OCI-LY3 (cell line): ENCODE data around the gene SCART1.

Experiments
- H2AFZ ChIP-seq: fragments of 200-600, 300-600 bp; shearing (Covaris generic); 2 replicates; pipeline ENCODE4 v1.6.0; 2014; ENCODE audit warnings: antibody characterized with exemption, low read depth, low read length
- H3K27ac ChIP-seq: fragments of 200-600, 300-600 bp; sonication (generic); 2 replicates; pipeline ENCODE4 v1.5.1; 2014; ENCODE audit warnings: mild to moderate bottlenecking, low read length, moderate library complexity, mixed read lengths
- H3K27me3 ChIP-seq: fragments of 200-600, 300-600 bp; sonication (generic); 2 replicates; pipeline ENCODE4 v1.6.1; 2014; ENCODE audit warnings: low read depth, low read length, mixed read lengths
- H3K36me3 ChIP-seq: fragments of 200-600, 300-600 bp; sonication (generic); replicated peaks from 2 replicates; pipeline ENCODE3; 2014; ENCODE audit warnings: low read depth, low read length, mixed read lengths
- H3K4me1 ChIP-seq: fragments of 300-600, 200-600 bp; sonication (generic); 2 replicates; pipeline ENCODE4 v1.6.1; 2014; ENCODE audit warnings: low read length, mixed read lengths
- H3K4me2 ChIP-seq: fragments of 200-600, 300-600 bp; sonication (generic); 2 replicates; pipeline ENCODE4 v1.6.1; 2014; ENCODE audit warnings: low read length, mixed read lengths
- H3K4me3 ChIP-seq: fragments of 300-600, 200-600 bp; sonication (generic); 2 replicates; pipeline ENCODE4 v1.5.1; 2014; ENCODE audit warnings: antibody characterized with exemption, mild to moderate bottlenecking, low read length, moderate library complexity
- H3K79me2 ChIP-seq: fragments of 300-600, 200-600 bp; shearing (Covaris generic); 2 replicates; pipeline ENCODE4 v1.6.1; 2014; ENCODE audit warnings: mild to moderate bottlenecking, low read length, mixed read lengths
- H3K9ac ChIP-seq: fragments of 300-600, 200-600 bp; shearing (Covaris generic); 2 replicates; pipeline ENCODE4 v1.6.0; 2014; ENCODE audit warnings: mild to moderate bottlenecking, low read length, moderate library complexity
- H3K9me3 ChIP-seq: fragments of 200-600, 300-600 bp; shearing (Covaris generic); 2 replicates; pipeline ENCODE4 v1.6.1; 2014; ENCODE audit warnings: low read length, mixed read lengths; ENCODE audit not compliant: insufficient read depth
- H4K20me1 ChIP-seq: fragments of 200-600, 300-600 bp; sonication (generic); 2 replicates; pipeline ENCODE4 v1.6.1; 2016; ENCODE audit warnings: low read length, mixed read lengths; ENCODE audit not compliant: insufficient read depth
- EZH2phosphoT487 ChIP-seq: fragments of 200-600 bp; shearing (Covaris generic); IDR thresholded peaks from 2 replicates; pipeline ENCODE4 v1.6.1; 2018; ENCODE audit warnings: antibody characterized with exemption, mixed run types, low read depth
- TF ChIP-seq, protein P1 (sequence below): fragments of 200-600, 300-600 bp; sonication (generic); IDR thresholded peaks from 2 replicates; pipeline ENCODE4 v1.5.1; 2014; ENCODE audit warnings: antibody characterized with exemption, low read length, low read depth

SCART1 gene

DNA sequence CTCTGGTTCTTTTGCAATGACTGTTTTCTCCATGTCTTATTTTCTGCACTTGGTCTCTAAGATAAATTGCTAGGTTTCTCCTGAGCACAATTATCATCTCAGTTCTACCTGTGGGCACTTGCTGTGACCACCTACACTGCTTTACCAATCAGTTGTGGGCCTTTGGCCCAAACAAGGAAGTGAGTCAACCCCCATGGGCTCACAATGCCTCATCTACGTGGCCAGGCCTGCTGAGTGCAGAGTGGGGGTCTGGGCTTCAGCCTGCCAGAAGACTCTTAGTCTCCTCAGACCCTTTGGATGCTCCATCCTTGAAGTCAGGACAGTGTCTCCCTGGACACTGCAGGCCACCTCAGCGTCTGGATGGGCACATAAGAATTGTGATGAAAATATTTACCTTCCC is 20.3 kb downstream of the SCART1 start:
- Histone ChIP-seq H3K4me1 (peaks cover 15% of the 10 kb centered on the region), H4K20me1 (no peaks in the 10 kb centered on the region), H3K9me3 (no peaks in the 10 kb centered on the region), H3K79me2 (no peaks in the 10 kb centered on the region), H3K4me2 (no peak overlapping the region), H3K27ac (no peak overlapping the region), H3K36me3 (no peaks in the 10 kb centered on the region), H3K4me3 (no peak overlapping the region), H3K9ac (no peak overlapping the region), H3K27me3 (no peaks in the 10 kb centered on the region), H2AFZ (0 out of 2 replicates have a peak overlapping the region, but pooled peaks have one; percentile 39)
- TF ChIP-seq, protein P1, sequence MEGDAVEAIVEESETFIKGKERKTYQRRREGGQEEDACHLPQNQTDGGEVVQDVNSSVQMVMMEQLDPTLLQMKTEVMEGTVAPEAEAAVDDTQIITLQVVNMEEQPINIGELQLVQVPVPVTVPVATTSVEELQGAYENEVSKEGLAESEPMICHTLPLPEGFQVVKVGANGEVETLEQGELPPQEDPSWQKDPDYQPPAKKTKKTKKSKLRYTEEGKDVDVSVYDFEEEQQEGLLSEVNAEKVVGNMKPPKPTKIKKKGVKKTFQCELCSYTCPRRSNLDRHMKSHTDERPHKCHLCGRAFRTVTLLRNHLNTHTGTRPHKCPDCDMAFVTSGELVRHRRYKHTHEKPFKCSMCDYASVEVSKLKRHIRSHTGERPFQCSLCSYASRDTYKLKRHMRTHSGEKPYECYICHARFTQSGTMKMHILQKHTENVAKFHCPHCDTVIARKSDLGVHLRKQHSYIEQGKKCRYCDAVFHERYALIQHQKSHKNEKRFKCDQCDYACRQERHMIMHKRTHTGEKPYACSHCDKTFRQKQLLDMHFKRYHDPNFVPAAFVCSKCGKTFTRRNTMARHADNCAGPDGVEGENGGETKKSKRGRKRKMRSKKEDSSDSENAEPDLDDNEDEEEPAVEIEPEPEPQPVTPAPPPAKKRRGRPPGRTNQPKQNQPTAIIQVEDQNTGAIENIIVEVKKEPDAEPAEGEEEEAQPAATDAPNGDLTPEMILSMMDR = no peak
- TF ChIP-seq EZH2phosphoT487 = no peak

DNA sequence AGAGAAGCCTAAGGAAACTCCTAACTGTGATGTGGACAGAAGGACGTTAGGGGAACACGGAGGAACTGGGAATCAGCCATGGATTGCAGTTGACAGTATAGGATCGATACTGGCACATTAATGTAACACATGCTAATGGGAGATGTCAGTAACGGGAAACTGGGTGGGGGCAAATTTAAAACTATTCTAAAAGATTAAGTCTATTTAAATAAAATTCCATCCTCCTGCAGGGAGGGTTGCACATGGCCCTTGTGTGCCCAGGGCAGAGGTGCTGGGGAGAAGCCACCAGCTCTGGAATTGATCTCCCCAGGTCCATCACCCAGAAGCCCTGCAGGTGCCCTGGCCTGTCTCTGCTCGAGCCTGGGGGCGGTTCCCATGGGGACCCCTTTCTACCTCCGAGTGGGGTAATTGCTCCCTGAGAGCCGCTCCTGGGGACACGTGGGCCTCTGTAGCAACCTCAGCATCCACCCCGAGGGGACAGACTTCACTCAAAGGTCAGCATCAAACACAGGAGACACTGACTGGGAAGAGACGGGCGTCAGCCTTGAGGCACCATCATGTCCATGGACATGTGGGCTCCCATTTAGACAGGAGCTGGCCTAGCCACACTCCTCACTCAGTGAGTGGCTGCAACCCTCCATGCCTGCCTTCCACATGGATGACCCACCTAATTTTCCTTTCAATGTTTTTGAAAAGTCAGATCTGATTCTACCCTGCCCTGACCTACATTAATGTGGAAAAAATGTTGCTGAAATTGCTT is 21.1 kb downstream of the SCART1 start:
- Histone ChIP-seq H3K4me1 (peaks cover 15% of the 10 kb centered on the region), H2AFZ (no peak overlapping the region), H3K9me3 (no peaks in the 10 kb centered on the region), H3K27ac (no peak overlapping the region), H3K79me2 (no peaks in the 10 kb centered on the region), H3K9ac (no peak overlapping the region), H3K4me3 (no peak overlapping the region), H3K27me3 (no peaks in the 10 kb centered on the region), H3K36me3 (no peaks in the 10 kb centered on the region), H3K4me2 (no peak overlapping the region), H4K20me1 (no peaks in the 10 kb centered on the region)
- TF ChIP-seq, protein P1 = no peak
- no peak for TF ChIP-seq EZH2phosphoT487

DNA sequence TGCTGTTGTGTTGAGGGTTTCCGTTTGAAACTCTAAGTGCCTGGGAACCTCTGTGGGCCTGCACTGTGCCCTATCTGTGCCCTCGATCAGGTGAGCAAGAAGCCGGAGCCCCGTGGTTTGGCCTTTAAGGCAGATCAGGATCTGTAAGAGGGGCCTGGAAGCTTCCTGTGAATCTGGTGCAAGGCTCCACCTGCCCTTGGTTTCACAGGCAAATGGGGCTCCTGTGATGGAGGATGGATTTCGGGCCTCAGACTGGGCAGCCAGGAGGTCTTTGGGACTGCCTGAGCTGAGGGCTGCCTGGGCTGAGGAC is 21.6 kb downstream of the SCART1 start:
- no peak overlapping the region for H2AFZ ChIP-seq

DNA sequence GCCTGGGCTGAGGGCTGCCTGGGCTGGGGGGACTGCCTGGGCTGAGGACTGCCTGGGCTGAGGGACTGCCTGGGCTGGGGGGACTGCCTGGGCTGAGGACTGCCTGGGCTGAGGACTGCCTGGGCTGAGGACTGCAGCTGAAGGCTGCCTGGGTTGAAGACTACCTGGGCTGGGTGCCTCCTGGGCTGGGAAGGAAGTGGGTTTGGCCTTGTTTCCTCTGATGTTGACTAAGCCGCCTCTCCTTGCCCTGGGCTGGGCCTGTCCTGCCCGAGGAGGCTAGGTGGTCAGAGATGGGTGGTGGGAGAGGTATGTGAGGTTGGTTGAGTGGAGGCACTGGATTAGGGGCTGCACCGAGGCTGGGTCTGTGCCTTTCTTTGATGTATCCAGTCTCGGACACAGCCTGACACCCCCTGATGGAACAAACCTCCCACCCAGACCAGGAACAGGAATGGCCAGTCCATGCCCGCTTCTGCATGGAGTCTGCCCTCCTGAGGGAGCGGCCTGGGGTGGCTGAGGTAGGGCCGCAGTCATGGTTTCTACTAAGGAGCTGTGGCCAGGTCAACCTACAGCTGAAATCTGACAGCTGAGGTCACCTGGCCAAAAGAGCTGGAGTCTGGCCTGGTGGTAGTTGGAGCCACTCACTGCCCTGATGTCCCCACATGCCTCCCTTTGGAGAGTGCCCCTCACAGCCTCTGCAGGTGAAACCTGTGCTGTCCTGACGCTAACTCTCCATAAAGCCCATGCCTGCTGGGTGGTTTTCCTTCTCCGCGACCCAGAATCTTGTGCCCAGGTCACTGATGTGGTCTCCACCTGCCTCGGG is 22.3 kb downstream of the SCART1 start:
- no peaks in the 10 kb centered on the region for H3K9me3 ChIP-seq
- H3K4me2 ChIP-seq = no peak overlapping the region
- no peaks in the 10 kb centered on the region for H3K36me3 ChIP-seq
- peaks cover 15% of the 10 kb centered on the region for H3K4me1 ChIP-seq
- H3K9ac ChIP-seq = no peak overlapping the region
- no peaks in the 10 kb centered on the region for H4K20me1 ChIP-seq
- no peak for TF ChIP-seq EZH2phosphoT487
- TF ChIP-seq, protein P1 = no peak
- no peak overlapping the region for H3K4me3 ChIP-seq
- no peak overlapping the region for H2AFZ ChIP-seq
- no peak overlapping the region for H3K27ac ChIP-seq
- no peaks in the 10 kb centered on the region for H3K27me3 ChIP-seq
- no peaks in the 10 kb centered on the region for H3K79me2 ChIP-seq

More for the DNA sequence above, 21.6 kb downstream of the SCART1 start:
- Histone ChIP-seq H3K27ac (no peak overlapping the region), H3K4me1 (peaks cover 15% of the 10 kb centered on the region), H3K9ac (no peak overlapping the region), H3K9me3 (no peaks in the 10 kb centered on the region), H3K4me2 (no peak overlapping the region), H3K36me3 (no peaks in the 10 kb centered on the region), H3K4me3 (no peak overlapping the region), H4K20me1 (no peaks in the 10 kb centered on the region), H3K79me2 (no peaks in the 10 kb centered on the region), H3K27me3 (no peaks in the 10 kb centered on the region)
- TF ChIP-seq EZH2phosphoT487 = no peak
- TF ChIP-seq, protein P1 = no peak
